RWPE2 (cell line): ENCODE results near the gene POLA2.
"Not testable (repeated sequence)": the region's sequence is repeated elsewhere in the genome, so short reads cannot be mapped to it uniquely, and the experiment has no call there.

Experiments used
- ATAC-seq: fragments of 200-7000 bp; cut with Tn5 transposase; 3 replicates; pipeline ENCODE4 v1.9.1; 2021; ENCODE audit warnings: low read depth
- DNase-seq: peaks from one replicate; pipeline ENCODE4 v3.0.0-alpha.2; 2020; ENCODE audit warnings: low spot score
- H3K27ac ChIP-seq: fragments of 450-650 bp; 2 replicates; pipeline ENCODE4 v1.5.1; 2017; ENCODE audit warnings: mild to moderate bottlenecking; ENCODE audit not compliant: poor library complexity, severe bottlenecking
- H3K27me3 ChIP-seq: fragments of 250-450 bp; sonication (Bioruptor Pico); 2 replicates; pipeline ENCODE4 v1.5.1; 2021; ENCODE audit warnings: mild to moderate bottlenecking, moderate library complexity; ENCODE audit not compliant: insufficient read depth, poor library complexity, severe bottlenecking
- H3K36me3 ChIP-seq: fragments of 250-450 bp; sonication (Bioruptor Pico); 2 replicates; pipeline ENCODE4 v1.5.1; 2020; ENCODE audit warnings: low read depth, mild to moderate bottlenecking, moderate library complexity
- H3K4me1 ChIP-seq: fragments of 250-450 bp; sonication (Bioruptor Pico); 2 replicates; pipeline ENCODE4 v1.5.1; 2021; ENCODE audit warnings: mild to moderate bottlenecking, moderate library complexity; ENCODE audit not compliant: insufficient read depth, poor library complexity, severe bottlenecking
- H3K4me3 ChIP-seq: fragments of 250-450 bp; sonication (Bioruptor Pico); 2 replicates; pipeline ENCODE4 v1.5.1; 2021; ENCODE audit warnings: mild to moderate bottlenecking, moderate library complexity; ENCODE audit not compliant: severe bottlenecking
- H3K9me3 ChIP-seq: fragments of 250-450 bp; sonication (Bioruptor Pico); 2 replicates; pipeline ENCODE4 v1.5.1; 2021; ENCODE audit warnings: mild to moderate bottlenecking, moderate library complexity; ENCODE audit not compliant: severe bottlenecking
- TF ChIP-seq, protein P1 (sequence below): fragments of 450-650 bp; IDR thresholded peaks from one replicate; pipeline ENCODE4 v1.5.1; 2017; ENCODE audit warnings: mild to moderate bottlenecking, moderate library complexity; ENCODE audit not compliant: poor library complexity, severe bottlenecking

Gene POLA2

DNA sequence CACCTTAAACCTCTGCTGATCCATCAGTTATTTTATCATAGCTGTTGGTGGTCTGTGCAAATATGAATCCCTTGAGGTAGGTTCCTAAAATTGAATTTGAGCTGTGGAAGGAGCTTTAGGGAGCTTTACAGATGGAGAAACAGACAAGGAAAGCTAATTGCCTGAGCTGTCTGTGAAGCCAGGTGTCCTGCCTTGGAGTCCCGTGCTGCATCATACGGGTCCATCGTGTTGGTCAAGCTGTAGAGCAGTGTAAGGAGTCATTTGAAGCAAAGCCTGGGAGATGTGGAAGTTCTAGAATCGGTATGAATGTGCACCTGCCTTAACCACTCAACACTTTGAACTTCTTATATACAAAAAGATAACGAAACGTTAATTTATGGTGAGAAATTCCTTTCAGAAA is 1.0 kb downstream of the POLA2 start:
- Histone ChIP-seq H3K27me3 (no peaks in the 10 kb centered on the region), H3K9me3 (no peaks in the 10 kb centered on the region), H3K4me1 (no peaks in the 10 kb centered on the region), H3K27ac (peak overlapping the region; percentile 58), H3K36me3 (peaks cover 32% of the 10 kb centered on the region), H3K4me3 (peak overlapping the region; percentile 68)
- DNase-seq (no peak), ATAC-seq (no peak)
- TF ChIP-seq, protein P1, sequence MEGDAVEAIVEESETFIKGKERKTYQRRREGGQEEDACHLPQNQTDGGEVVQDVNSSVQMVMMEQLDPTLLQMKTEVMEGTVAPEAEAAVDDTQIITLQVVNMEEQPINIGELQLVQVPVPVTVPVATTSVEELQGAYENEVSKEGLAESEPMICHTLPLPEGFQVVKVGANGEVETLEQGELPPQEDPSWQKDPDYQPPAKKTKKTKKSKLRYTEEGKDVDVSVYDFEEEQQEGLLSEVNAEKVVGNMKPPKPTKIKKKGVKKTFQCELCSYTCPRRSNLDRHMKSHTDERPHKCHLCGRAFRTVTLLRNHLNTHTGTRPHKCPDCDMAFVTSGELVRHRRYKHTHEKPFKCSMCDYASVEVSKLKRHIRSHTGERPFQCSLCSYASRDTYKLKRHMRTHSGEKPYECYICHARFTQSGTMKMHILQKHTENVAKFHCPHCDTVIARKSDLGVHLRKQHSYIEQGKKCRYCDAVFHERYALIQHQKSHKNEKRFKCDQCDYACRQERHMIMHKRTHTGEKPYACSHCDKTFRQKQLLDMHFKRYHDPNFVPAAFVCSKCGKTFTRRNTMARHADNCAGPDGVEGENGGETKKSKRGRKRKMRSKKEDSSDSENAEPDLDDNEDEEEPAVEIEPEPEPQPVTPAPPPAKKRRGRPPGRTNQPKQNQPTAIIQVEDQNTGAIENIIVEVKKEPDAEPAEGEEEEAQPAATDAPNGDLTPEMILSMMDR: no peak

DNA sequence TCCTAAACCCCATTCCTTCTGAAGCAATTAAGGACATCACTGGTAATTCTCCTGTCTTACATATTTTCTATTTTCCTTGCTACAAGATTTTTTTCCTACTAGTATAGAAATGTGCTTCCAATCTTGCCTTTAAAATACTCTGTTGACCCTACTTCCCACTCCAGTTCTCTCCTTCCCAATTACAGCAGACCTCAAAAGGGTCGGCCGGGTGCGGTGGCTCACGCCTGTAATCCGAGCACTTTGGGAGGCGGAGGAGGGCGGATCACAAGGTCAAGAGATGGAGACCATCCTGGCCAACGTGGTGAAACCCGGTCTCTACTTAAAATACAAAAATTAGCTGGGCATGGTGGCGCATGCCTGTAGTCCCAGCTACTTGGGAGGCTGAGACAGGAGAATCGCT is 3.0 kb downstream of the POLA2 start:
- ATAC-seq, H3K27ac ChIP-seq: not testable (repeated sequence)
- H3K36me3 ChIP-seq: peaks cover 50% of the 10 kb centered on the region

DNA sequence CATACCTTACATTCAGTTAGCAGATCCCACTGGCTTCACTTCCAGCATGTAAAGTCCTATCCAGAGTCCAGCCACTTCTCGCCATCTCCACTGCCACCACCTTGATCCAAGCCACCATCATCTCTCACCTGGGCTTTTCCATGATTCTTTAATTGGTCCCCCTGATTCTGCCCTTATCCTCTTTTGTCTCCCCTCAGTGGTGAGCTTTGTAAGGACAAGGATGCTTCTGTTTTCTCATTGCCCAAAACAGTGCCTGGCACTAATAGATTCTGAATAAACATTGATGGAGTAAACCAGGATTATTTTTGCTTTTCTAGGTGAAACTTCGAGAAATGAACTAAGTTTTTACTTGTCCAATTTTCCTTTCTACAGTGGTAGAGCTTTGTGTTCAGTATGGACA is 4.4 kb downstream of the POLA2 start:
- DNase-seq (no peak), ATAC-seq (no peak)
- Histone ChIP-seq H3K4me3 (no peak overlapping the region), H3K9me3 (no peaks in the 10 kb centered on the region), H3K4me1 (no peaks in the 10 kb centered on the region), H3K27ac (no peak overlapping the region), H3K27me3 (no peaks in the 10 kb centered on the region), H3K36me3 (peaks cover 63% of the 10 kb centered on the region)
- TF ChIP-seq, protein P1: no peak

More for the DNA sequence above, 3.0 kb downstream of the POLA2 start:
- DNase-seq, H3K9me3 ChIP-seq, H3K4me1 ChIP-seq, H3K4me3 ChIP-seq, H3K27me3 ChIP-seq: not testable (repeated sequence)

DNA sequence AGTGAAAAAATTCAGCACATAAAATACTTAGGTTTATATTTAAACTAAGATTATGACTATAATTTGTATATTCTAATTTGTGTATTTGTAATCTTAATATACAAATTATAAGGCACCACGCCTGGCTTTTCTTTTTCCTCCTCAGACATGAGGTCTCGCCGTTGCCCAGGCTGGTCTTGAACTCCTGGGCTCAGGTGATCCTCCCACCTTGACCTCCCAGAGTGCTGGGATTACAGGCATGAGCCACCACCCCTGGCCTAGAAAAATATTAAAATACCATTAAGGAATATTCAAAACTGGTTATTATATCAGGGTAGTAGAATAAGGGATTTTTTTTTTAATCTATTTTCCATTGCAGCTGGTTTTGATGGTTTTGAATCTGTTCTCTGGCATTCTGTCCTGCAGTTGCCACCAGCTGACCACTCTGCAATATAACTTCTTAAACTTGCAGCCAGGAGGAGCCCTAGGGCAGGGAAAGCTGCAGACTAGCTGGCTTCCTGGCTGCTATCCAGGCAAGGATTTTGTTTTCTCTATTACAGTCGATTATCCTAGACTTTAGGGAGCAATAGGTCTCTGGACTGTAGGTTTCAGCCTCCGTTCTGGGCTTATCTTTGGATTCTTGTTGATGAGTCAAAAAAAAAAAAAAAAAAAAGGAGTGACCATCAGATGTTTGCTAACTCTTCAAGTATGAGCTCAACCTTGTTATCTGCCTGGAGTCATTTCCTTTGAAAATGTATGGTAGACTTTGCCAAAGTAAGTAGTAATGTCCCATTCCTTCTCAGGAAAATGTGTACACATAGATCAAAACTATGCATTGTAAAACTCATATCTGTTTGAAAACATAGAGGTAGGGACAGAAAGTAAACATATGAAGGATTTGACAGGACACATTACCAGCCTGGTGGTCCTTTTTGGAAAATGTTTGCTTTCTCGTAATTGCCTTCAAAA is 13.2 kb downstream of the POLA2 start:
- H3K9me3 ChIP-seq: no peaks in the 10 kb centered on the region
- H3K4me3 ChIP-seq: no peak overlapping the region
- DNase-seq: no peak
- peak; percentile 68 for ATAC-seq
- H3K27ac ChIP-seq: peak overlapping the region; percentile 50
- H3K36me3 ChIP-seq: peaks cover 59% of the 10 kb centered on the region
- H3K4me1 ChIP-seq: peaks cover 28% of the 10 kb centered on the region
- H3K27me3 ChIP-seq: no peaks in the 10 kb centered on the region
- TF ChIP-seq, protein P1: peak; percentile 88

DNA sequence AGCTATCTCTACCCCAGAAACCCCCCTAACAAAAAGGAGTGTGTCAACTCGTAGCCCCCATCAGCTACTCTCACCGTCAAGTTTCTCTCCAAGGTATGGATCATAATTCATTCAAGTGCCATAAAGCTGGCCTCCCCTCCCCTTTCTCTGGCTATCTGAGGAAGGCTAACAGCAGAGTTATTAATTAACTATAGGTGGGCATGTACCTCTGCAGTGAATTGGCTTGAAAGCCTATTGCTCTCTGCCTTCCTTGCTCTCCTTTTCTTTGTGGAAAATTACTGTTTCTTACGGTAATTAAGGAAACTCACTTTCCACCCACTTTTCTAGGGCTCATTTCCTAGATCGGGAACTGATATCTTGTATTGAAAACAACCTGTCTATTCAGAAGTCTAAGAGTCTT is 14.1 kb downstream of the POLA2 start:
- H3K27me3 ChIP-seq: no peaks in the 10 kb centered on the region
- peak overlapping the region; percentile 50 for H3K27ac ChIP-seq
- DNase-seq (no peak), ATAC-seq (no peak)
- peaks cover 61% of the 10 kb centered on the region for H3K36me3 ChIP-seq
- no peak overlapping the region for H3K4me3 ChIP-seq
- H3K9me3 ChIP-seq: no peaks in the 10 kb centered on the region
- TF ChIP-seq, protein P1: no peak
- H3K4me1 ChIP-seq: peaks cover 31% of the 10 kb centered on the region
